Measurements from ENCODE around the gene CC2D2A. TPM values are rescaled to one million over a fixed set of nuclear protein-coding genes. Genes with fewer than 3 reads are reported as not detected.
"Not testable (repeated sequence)": the region's sequence is repeated elsewhere in the genome, so short reads cannot be mapped to it uniquely, and the experiment has no call there.

The CC2D2A gene
- total RNA-seq, 1 experiment from 2014 or later = 3.6 TPM

GRCh38 chr4:15612136-15612535 lies 142.5 kb downstream of the CC2D2A start:
- in situ Hi-C loops (cut with HindIII; ENCODE audit: low pct_unique_long_range_greater_than_20kb, low sequenced_read_pairs) = no loop called here
- ATAC-seq = no peak
- H3K4me3 ChIP-seq (ENCODE audit: low read depth in 2 of 2, low read length in 2 of 2) = no peak overlapping the region
- TF ChIP-seq TCF7L2 (IDR thresholded peaks at IDR 0.05; ENCODE audit: low read depth, low read length) = no peak
- no peak for TF ChIP-seq POLR2AphosphoS5 (IDR thresholded peaks at IDR 0.05; ENCODE audit: low read depth, low read length)
- intact Hi-C loops (cut with micrococcal nuclease; ENCODE audit: unreplicated experiment) = no loop called here
- CTCF ChIA-PET = no interaction called here
- H3K36me3 ChIP-seq (ENCODE audit: control insufficient read depth, insufficient read depth, low read length) = no peaks in the 10 kb centered on the region
- H3K27me3 ChIP-seq (ENCODE audit: control insufficient read depth, insufficient read depth, low read length) = no peaks in the 10 kb centered on the region
- H3K9me3 ChIP-seq (ENCODE audit: control insufficient read depth, insufficient read depth, low read depth, low read length) = no peaks in the 10 kb centered on the region
- H3K4me1 ChIP-seq (ENCODE audit: control insufficient read depth, insufficient read depth, low read length) = no peaks in the 10 kb centered on the region
- BruUV-seq (replicated peaks) = no TSS peak
- DNase-seq (ENCODE audit: low read depth, low spot score) = no peak
- POLR2A ChIA-PET = no interaction called here
- H3K27ac ChIP-seq (ENCODE audit: low read length) = no peak overlapping the region

- H3K27ac ChIP-seq (ENCODE audit: low read length); H3K9me3 ChIP-seq (ENCODE audit: control insufficient read depth, insufficient read depth, low read depth, low read length); intact Hi-C loops (cut with micrococcal nuclease; ENCODE audit: unreplicated experiment); BruUV-seq (replicated peaks); H3K36me3 ChIP-seq (ENCODE audit: control insufficient read depth, insufficient read depth, low read length); H3K27me3 ChIP-seq (ENCODE audit: control insufficient read depth, insufficient read depth, low read length); POLR2A ChIA-PET; H3K4me1 ChIP-seq (ENCODE audit: control insufficient read depth, insufficient read depth, low read length); DNase-seq (ENCODE audit: low read depth, low spot score); ATAC-seq; in situ Hi-C loops (cut with HindIII; ENCODE audit: low pct_unique_long_range_greater_than_20kb, low sequenced_read_pairs); H3K4me3 ChIP-seq (ENCODE audit: low read depth in 2 of 2, low read length in 2 of 2); CTCF ChIA-PET: not testable (repeated sequence)
Observed at GRCh38 chr4:15614891-15615290, 145.2 kb downstream of the CC2D2A start.

- CTCF ChIA-PET; BruUV-seq (replicated peaks); DNase-seq (ENCODE audit: low read depth, low spot score); ATAC-seq; H3K4me3 ChIP-seq (ENCODE audit: low read depth in 2 of 2, low read length in 2 of 2); H3K9me3 ChIP-seq (ENCODE audit: control insufficient read depth, insufficient read depth, low read depth, low read length); H3K36me3 ChIP-seq (ENCODE audit: control insufficient read depth, insufficient read depth, low read length); intact Hi-C loops (cut with micrococcal nuclease; ENCODE audit: unreplicated experiment); H3K27me3 ChIP-seq (ENCODE audit: control insufficient read depth, insufficient read depth, low read length); H3K4me1 ChIP-seq (ENCODE audit: control insufficient read depth, insufficient read depth, low read length); in situ Hi-C loops (cut with HindIII; ENCODE audit: low pct_unique_long_range_greater_than_20kb, low sequenced_read_pairs); H3K27ac ChIP-seq (ENCODE audit: low read length): not testable (repeated sequence)
- POLR2A ChIA-PET = interaction anchor here (0.6 to 0.7 kb wide), 2 partner anchors 34 to 1927 kb away, joined by 4 to 9 read pairs; no protein-coding TSS in a partner anchor
Observed at GRCh38 chr4:15617407-15617806, 147.7 kb downstream of the CC2D2A start.

GRCh38 chr4:15636818-15637217 lies 167.1 kb downstream of the CC2D2A start:
- CTCF ChIA-PET = no interaction called here
- in situ Hi-C loops (cut with HindIII; ENCODE audit: low pct_unique_long_range_greater_than_20kb, low sequenced_read_pairs) = no loop called here

More at GRCh38 chr4:15636818-15637217, 167.1 kb downstream of the CC2D2A start:
- Histone ChIP-seq H3K27ac (ENCODE audit: low read length) (no peak overlapping the region), H3K36me3 (ENCODE audit: control insufficient read depth, insufficient read depth, low read length) (peaks cover 15% of the 10 kb centered on the region), H3K9me3 (ENCODE audit: control insufficient read depth, insufficient read depth, low read depth, low read length) (no peaks in the 10 kb centered on the region), H3K4me1 (ENCODE audit: control insufficient read depth, insufficient read depth, low read length) (no peaks in the 10 kb centered on the region), H3K4me3 (ENCODE audit: low read depth in 2 of 2, low read length in 2 of 2) (no peak overlapping the region), H3K27me3 (ENCODE audit: control insufficient read depth, insufficient read depth, low read length) (no peaks in the 10 kb centered on the region)
- no peak for TF ChIP-seq SIN3A (IDR thresholded peaks at IDR 0.05; ENCODE audit: borderline replicate concordance, insufficient read depth, low read depth, low read length)
- no peak for TF ChIP-seq CTCF (IDR thresholded peaks at IDR 0.05)
- no peak for TF ChIP-seq TCF7L2 (IDR thresholded peaks at IDR 0.05; ENCODE audit: low read depth, low read length)
- TF ChIP-seq REST (IDR thresholded peaks at IDR 0.05; ENCODE audit: insufficient read depth in 1 of 2, low read depth in 2 of 2, low read length in 1 of 2) = no peak
- TF ChIP-seq POLR2AphosphoS5 (IDR thresholded peaks at IDR 0.05; ENCODE audit: low read depth, low read length) = no peak
- POLR2A ChIA-PET = no interaction called here
- no peak for DNase-seq (ENCODE audit: low read depth, low spot score)
- no peak for ATAC-seq
- intact Hi-C loops (cut with micrococcal nuclease; ENCODE audit: unreplicated experiment) = loop anchor here (10.0 kb wide), 1 partner anchor 152 kb away; no protein-coding TSS in a partner anchor
- BruUV-seq (replicated peaks) = no TSS peak

Data from Panc1 (cell line).